ENCODE measurements around the gene AGAP9.
"Not testable (repeated sequence)": the region's sequence is repeated elsewhere in the genome, so short reads cannot be mapped to it uniquely, and the experiment has no call there.

AGAP9 gene

GRCh38 chr10:47484786-47485185 is 38.7 kb downstream of the AGAP9 start:
- not testable (repeated sequence) for DNase-seq

- DNase-seq, result not testable (repeated sequence)
Measured at GRCh38 chr10:47483923-47484322, 39.5 kb downstream of the AGAP9 start, which contains the start of gene ANXA8. ANXA8 (minus strand) TSS chr10:47484115; CDS start chr10:47483933, 182 bp downstream.

- DNase-seq, result not testable (repeated sequence)
Measured at GRCh38 chr10:47482367-47482766, 41.1 kb downstream of the AGAP9 start.

- DNase-seq, result not testable (repeated sequence)
Measured at GRCh38 chr10:47481768-47482181, 41.7 kb downstream of the AGAP9 start.

GRCh38 chr10:47481182-47481766 is 42.2 kb downstream of the AGAP9 start:
- not testable (repeated sequence) for DNase-seq

GRCh38 chr10:47480133-47480532 is 43.3 kb downstream of the AGAP9 start:
- DNase-seq, result not testable (repeated sequence)

GRCh38 chr10:47478114-47478513 is 45.3 kb downstream of the AGAP9 start:
- DNase-seq, result not testable (repeated sequence)

- not testable (repeated sequence) for DNase-seq
Measured at GRCh38 chr10:47477078-47477477, 46.4 kb downstream of the AGAP9 start.

- DNase-seq, result not testable (repeated sequence)
Measured at GRCh38 chr10:47475101-47475500, 48.3 kb downstream of the AGAP9 start.

GRCh38 chr10:47473516-47473915 is 49.9 kb downstream of the AGAP9 start:
- DNase-seq, result not testable (repeated sequence)

- DNase-seq, result not testable (repeated sequence)
Measured at GRCh38 chr10:47472647-47473046, 50.8 kb downstream of the AGAP9 start.

- DNase-seq, result not testable (repeated sequence)
Measured at GRCh38 chr10:47472072-47472471, 51.4 kb downstream of the AGAP9 start.

- not testable (repeated sequence) for DNase-seq
Measured at GRCh38 chr10:47468731-47469528, 54.5 kb downstream of the AGAP9 start.

GRCh38 chr10:47467957-47468356 is 55.5 kb downstream of the AGAP9 start:
- DNase-seq, result not testable (repeated sequence)

GRCh38 chr10:47467458-47467857 is 56.0 kb downstream of the AGAP9 start:
- DNase-seq, result not testable (repeated sequence)

GRCh38 chr10:47465216-47465917 is 58.1 kb downstream of the AGAP9 start:
- DNase-seq, result not testable (repeated sequence)

- not testable (repeated sequence) for DNase-seq
Measured at GRCh38 chr10:47462577-47463358, 60.7 kb downstream of the AGAP9 start.

GRCh38 chr10:47461261-47461687 is 62.2 kb downstream of the AGAP9 start:
- DNase-seq, result peak in 2 of 6 experiments; percentile 3 to 34

GRCh38 chr10:47458466-47459154 is 64.8 kb downstream of the AGAP9 start:
- no peak for DNase-seq

GRCh38 chr10:47457826-47458225 is 65.6 kb downstream of the AGAP9 start:
- no peak for DNase-seq

- DNase-seq, result no peak
Measured at GRCh38 chr10:47457528-47457820, 66.0 kb downstream of the AGAP9 start.

Data from stimulated activated naive CD4-positive, alpha-beta T cell (primary cell).